ENCODE results near the gene LTB4R.

- no peak for TF ChIP-seq REST (IDR thresholded peaks at IDR 0.05; ENCODE audit: insufficient read depth in 1 of 2, low read depth in 2 of 2, low read length in 2 of 2)
- TF ChIP-seq POLR2AphosphoS5 (IDR thresholded peaks at IDR 0.05; ENCODE audit: low read depth, low read length), result no peak
- no peak for TF ChIP-seq TAF1 (IDR thresholded peaks at IDR 0.05; ENCODE audit: borderline replicate concordance, insufficient read depth, low read length)
Observed at GRCh38 chr14:24362241-24362960, 51.1 kb downstream of the LTB4R start.

Data from PFSK-1 (cell line).